ENCODE data around the gene TNFRSF14.

Gene TNFRSF14

GRCh38 chr1:2604156-2604843 is 48.1 kb downstream of the TNFRSF14 start:
- peak in 1 of 2 donors; percentile 3 for DNase-seq

DNA sequence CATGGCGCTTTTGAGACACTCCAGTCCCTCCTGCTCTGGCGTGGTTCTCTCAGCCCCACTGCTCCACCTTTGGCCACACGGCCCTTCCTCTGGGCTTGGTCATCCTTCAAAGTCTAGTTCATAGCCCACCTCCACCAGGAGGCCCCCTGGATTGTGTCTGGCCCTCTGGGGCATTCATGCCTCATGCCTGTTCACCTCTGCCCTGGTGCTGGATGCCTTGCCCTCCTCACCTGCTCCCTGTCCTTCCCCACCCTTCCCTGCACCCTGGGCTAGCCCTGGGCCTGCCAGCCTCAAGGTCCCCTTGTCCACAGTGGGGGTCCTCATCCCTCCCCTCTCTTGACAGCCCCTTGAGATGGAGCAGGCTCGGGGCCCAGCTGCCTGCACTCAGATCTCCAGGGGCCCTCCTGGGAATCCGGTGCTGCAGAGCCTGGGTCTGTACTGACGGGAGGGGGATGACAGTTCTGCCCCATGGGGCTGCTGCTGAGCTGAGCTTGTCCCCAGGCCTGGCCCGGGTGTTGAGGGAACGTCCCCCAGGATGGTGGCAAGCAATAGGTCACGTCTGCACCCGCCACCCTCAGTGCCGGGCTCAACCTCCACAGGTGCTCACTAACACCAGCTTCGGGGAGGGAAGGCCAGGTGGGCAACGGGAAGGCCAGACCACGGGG is 48.8 kb downstream of the TNFRSF14 start:
- peak in 1 of 2 donors; percentile 6 for DNase-seq

GRCh38 chr1:2605509-2606395 is 49.6 kb downstream of the TNFRSF14 start:
- DNase-seq: peak in 1 of 2 donors; percentile 6

GRCh38 chr1:2606396-2606880 is 50.3 kb downstream of the TNFRSF14 start:
- DNase-seq: peak in 1 of 2 donors; percentile 6

- DNase-seq: peak in 1 of 2 donors; percentile 9
These were observed 50.9 kb downstream of the TNFRSF14 start for GRCh38 chr1:2606881-2607621.

DNA sequence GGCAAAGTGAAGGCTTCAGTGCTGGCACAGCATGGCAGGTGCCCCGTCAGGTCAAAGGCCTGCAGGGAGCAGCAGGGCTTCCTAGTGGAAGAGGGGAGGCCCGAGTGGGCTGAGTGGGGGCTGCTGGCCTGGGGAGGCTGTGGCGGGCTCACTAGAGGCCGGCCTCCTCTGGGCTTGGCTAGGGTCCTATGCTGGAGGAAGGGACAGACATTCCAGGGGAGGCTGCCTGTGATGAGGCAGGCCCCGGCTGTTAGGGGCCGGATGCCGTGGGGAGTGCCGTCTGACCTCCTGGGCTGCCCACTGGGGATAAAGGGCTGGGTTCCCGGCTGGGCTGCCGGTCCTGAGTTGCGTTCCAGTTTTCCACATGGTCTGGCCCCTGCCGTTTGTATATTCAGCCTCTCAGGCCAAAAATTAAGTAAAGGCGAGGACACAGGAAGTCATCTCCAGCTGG is 51.5 kb downstream of the TNFRSF14 start:
- peak in 1 of 2 donors; percentile 8 for DNase-seq

DNA sequence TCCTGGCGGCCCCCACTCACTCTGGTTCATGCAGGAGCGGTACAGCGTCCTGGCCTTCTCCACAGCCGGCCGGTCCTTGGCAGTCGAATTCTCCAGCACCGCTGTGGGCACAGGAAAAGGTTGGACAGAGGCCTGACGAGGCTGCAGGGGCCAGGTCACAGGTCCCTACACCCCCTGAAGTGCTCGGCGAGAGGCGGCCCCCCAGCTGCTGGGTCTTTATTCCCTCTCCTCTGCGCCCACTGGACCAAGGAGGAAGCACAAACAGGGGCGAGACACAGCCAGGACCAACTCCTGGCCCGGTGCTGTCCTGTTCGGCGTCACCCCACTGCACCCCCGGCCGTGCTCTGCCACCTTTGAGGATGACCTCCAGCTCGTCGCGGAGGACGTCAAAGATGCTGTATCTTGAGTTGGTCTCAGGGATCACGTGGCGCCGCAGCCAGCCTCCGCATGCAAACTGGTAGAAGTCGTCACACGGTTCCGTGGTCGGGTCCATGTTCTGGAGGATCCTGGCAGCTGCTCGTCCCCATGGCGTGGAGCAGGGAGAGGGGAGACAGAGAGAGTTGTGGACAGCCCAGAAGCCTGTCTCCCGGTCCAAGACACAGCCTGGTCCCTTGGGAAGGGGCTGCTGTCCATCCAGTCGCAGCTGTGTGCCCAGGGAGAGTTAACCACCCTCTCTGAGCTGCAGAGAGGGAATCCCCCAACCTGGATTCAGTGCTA is 53.3 kb downstream of the TNFRSF14 start:
- DNase-seq: peak in 1 of 2 donors; percentile 8

- DNase-seq: peak in 1 of 2 donors; percentile 3
These were observed 54.1 kb downstream of the TNFRSF14 start for GRCh38 chr1:2610036-2610959.

- peak in 1 of 2 donors; percentile 14 for DNase-seq
These were observed 54.9 kb downstream of the TNFRSF14 start for GRCh38 chr1:2611031-2611501.

GRCh38 chr1:2611621-2612437 is 55.7 kb downstream of the TNFRSF14 start:
- peak in 1 of 2 donors; percentile 9 for DNase-seq

GRCh38 chr1:2612591-2613365 is 56.6 kb downstream of the TNFRSF14 start:
- no peak for DNase-seq

Data from CD4-positive, alpha-beta T cell treated with Interleukin-4 for 1 hour (primary cell).